Natural killer cell (primary cell): ENCODE results near the gene RAN. TPM values are rescaled to one million over a fixed set of nuclear protein-coding genes. Genes with fewer than 3 reads are reported as not detected.

ENCODE experiments used
- ATAC-seq, 3 donors: fragments of 150-1000 bp in 2 of 3; fragments of 200-7000 bp in 1 of 3; cut with Tn5 transposase; 1 replicate in 1 of 3; 2 replicates in 2 of 3; pipeline ENCODE4 v1.10.0; 2021; ENCODE audit warnings: mild to moderate bottlenecking in 2 of 3, moderate library complexity in 2 of 3
- DNase-seq, 2 donors: peaks; one replicate each; pipeline versions ENCODE4 v3.0.0 to v3.0.0-alpha.2; 2013 to 2021; ENCODE audit warnings: mixed read lengths in 1 of 2
- H3K27ac ChIP-seq: one replicate; pipeline ENCODE4 v1.5.1; 2013; ENCODE audit warnings: mild to moderate bottlenecking, low read length
- H3K27me3 ChIP-seq: one replicate; pipeline ENCODE4 v1.6.1; 2013; ENCODE audit warnings: low read length; ENCODE audit not compliant: control insufficient read depth, insufficient read depth
- H3K36me3 ChIP-seq: one replicate; pipeline ENCODE4 v1.6.1; 2013; ENCODE audit warnings: low read length; ENCODE audit not compliant: control insufficient read depth, insufficient read depth
- H3K4me1 ChIP-seq: one replicate; pipeline ENCODE4 v1.6.1; 2013; ENCODE audit warnings: low read length; ENCODE audit not compliant: control insufficient read depth, insufficient read depth
- H3K4me3 ChIP-seq: one replicate; pipeline ENCODE4 v1.5.1; 2013; ENCODE audit warnings: low read length
- H3K9me3 ChIP-seq: one replicate; pipeline ENCODE4 v1.6.1; 2013; ENCODE audit warnings: low read length; ENCODE audit not compliant: control insufficient read depth, insufficient read depth
- H3K27ac Mint-ChIP-seq, 2 donors: one replicate each; pipeline ENCODE4 v1.8.0; 2022; ENCODE audit warnings: mild to moderate bottlenecking in 2 of 2, mixed read lengths in 2 of 2, moderate library complexity in 1 of 2
- H3K27me3 Mint-ChIP-seq, 2 donors: one replicate each; pipeline ENCODE4 v1.8.0; 2022; ENCODE audit warnings: low read depth in 2 of 2, mixed read lengths in 2 of 2
- H3K36me3 Mint-ChIP-seq: one replicate; pipeline ENCODE4 v1.8.0; 2022; ENCODE audit warnings: mixed read lengths
- H3K4me1 Mint-ChIP-seq, 2 donors: one replicate each; pipeline ENCODE4 v1.8.0; 2022; ENCODE audit warnings: mixed read lengths in 2 of 2
- H3K4me3 Mint-ChIP-seq: one replicate; pipeline ENCODE4 v1.8.0; 2022; ENCODE audit warnings: mild to moderate bottlenecking, moderate library complexity, mixed read lengths
- H3K9me3 Mint-ChIP-seq, 2 donors: one replicate each; pipeline ENCODE4 v1.8.0; 2022; ENCODE audit warnings: mixed read lengths in 2 of 2
- CTCF ChIP-seq: fragments of 200-600 bp; IDR thresholded peaks from one replicate; pipeline ENCODE4 v1.8.0; 2022; ENCODE audit warnings: antibody characterized with exemption
- WGBS: methylation state at CpG from one replicate; pipeline ENCODE4 v1.1.7; 2013; ENCODE audit warnings: missing lambda C conversion rate; ENCODE audit not compliant: insufficient coverage; 5-methylcytosine and 5-hydroxymethylcytosine counted together
- intact Hi-C: fragments of 100-400 bp; cut with micrococcal nuclease; formaldehyde crosslinking; loops from one replicate; pipeline ENCODE4 v1.14.2; 2022
- total RNA-seq, 4 donors: library from RNA; stranded (reverse); fragments of 120-200 nt in 1 of 4; gene quantifications; one replicate each; pipeline versions ENCODE4 v1.2.3 to v1.2.4, GENCODE V29; 2013 to 2022

Gene RAN
- total RNA-seq, 3 donors from 2014 or later (not counting 1 experiment from before 2014, with no cell fraction given): 244 to 264 (median 247) TPM

GRCh38 chr12:130872179-130873096 is 572 bp downstream of the RAN start:
- no peaks in the 10 kb centered on the region for H3K9me3 ChIP-seq
- H3K4me3 ChIP-seq: peak overlapping the region; percentile 62
- Mint-ChIP-seq H3K27me3 (no peaks in the 10 kb centered on the region), H3K9me3 (no peaks in the 10 kb centered on the region), H3K36me3 (peaks cover 30% of the 10 kb centered on the region), H3K27ac (peak overlapping the region; percentile 84 to 85), H3K4me1 (peaks cover 21 to 36% of the 10 kb centered on the region in 2 donors), H3K4me3 (peak overlapping the region; percentile 90)
- DNase-seq (peak; percentile 57 to 74), ATAC-seq (peak; percentile 40 to 51 (median 45))
- H3K36me3 ChIP-seq: peaks cover 44% of the 10 kb centered on the region
- peaks cover 17% of the 10 kb centered on the region for H3K4me1 ChIP-seq
- peak overlapping the region; percentile 61 for H3K27ac ChIP-seq
- H3K27me3 ChIP-seq: no peaks in the 10 kb centered on the region
- TF ChIP-seq CTCF: no peak
- under 1% methylated on average over 79 of the region's 79 CpGs for WGBS
- intact Hi-C loops: no loop called here

- H3K9me3 Mint-ChIP-seq: no peaks in the 10 kb centered on the region
- Histone ChIP-seq H3K4me3 (peak overlapping the region; percentile 62), H3K36me3 (peaks cover 44% of the 10 kb centered on the region), H3K27ac (no peak overlapping the region), H3K27me3 (no peaks in the 10 kb centered on the region), H3K4me1 (peaks cover 17% of the 10 kb centered on the region), H3K9me3 (no peaks in the 10 kb centered on the region)
- no peak for TF ChIP-seq CTCF
- peaks cover 30% of the 10 kb centered on the region for H3K36me3 Mint-ChIP-seq
- WGBS: 56% methylated on average over 4 of the region's 4 CpGs
- peak overlapping the region; percentile 84 to 85 for H3K27ac Mint-ChIP-seq
- intact Hi-C loops: no loop called here
- peaks cover 21 to 40% of the 10 kb centered on the region in 2 donors for H3K4me1 Mint-ChIP-seq
- peak overlapping the region; percentile 90 for H3K4me3 Mint-ChIP-seq
- ATAC-seq: no peak
- DNase-seq: no peak
- no peaks in the 10 kb centered on the region for H3K27me3 Mint-ChIP-seq
Measured at GRCh38 chr12:130873106-130873795, 1.4 kb downstream of the RAN start.

- WGBS: 64% methylated on average over 4 of the region's 4 CpGs
- H3K36me3 Mint-ChIP-seq: peaks cover 30% of the 10 kb centered on the region
Measured at GRCh38 chr12:130873825-130874224, 2.0 kb downstream of the RAN start.

More at GRCh38 chr12:130873825-130874224, 2.0 kb downstream of the RAN start:
- Mint-ChIP-seq H3K9me3 (no peaks in the 10 kb centered on the region), H3K4me1 (peaks cover 21 to 40% of the 10 kb centered on the region in 2 donors), H3K27me3 (no peaks in the 10 kb centered on the region), H3K27ac (peak overlapping the region in 1 of 2 donors; percentile 84), H3K4me3 (peak overlapping the region; percentile 90)
- no peak for DNase-seq
- Histone ChIP-seq H3K9me3 (no peaks in the 10 kb centered on the region), H3K36me3 (peaks cover 44% of the 10 kb centered on the region), H3K27me3 (no peaks in the 10 kb centered on the region), H3K4me1 (peaks cover 17% of the 10 kb centered on the region), H3K4me3 (no peak overlapping the region), H3K27ac (no peak overlapping the region)
- intact Hi-C loops: no loop called here
- no peak for TF ChIP-seq CTCF
- ATAC-seq: no peak
